Measurements from ENCODE around the gene MESD.
"Not testable (repeated sequence)": the region's sequence is repeated elsewhere in the genome, so short reads cannot be mapped to it uniquely, and the experiment has no call there.

Gene MESD

DNA sequence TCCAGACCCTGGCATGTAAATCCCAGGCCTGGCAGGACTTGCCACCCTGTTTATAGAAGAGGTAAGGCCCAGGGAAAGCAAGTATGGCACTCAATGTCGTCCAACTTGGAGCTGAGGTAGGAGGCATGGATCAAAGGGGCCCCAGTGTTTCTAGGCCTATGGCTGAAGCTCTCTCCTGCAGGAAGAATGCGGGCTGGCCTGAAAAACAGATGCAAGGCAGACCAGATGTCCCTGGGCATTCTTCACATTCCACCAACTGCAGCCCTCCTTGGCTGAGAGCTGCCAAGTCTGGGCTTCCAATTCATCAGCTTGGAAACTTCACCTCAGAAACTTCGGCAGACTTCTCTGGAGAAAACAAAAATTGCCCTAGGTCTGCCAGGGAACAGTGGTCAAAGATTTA is 22.2 kb downstream of the MESD start:
- H3K27ac Mint-ChIP-seq, result no peak overlapping the region
- H3K36me3 Mint-ChIP-seq, result peaks cover 29% of the 10 kb centered on the region
- peaks cover 28% of the 10 kb centered on the region for H3K4me1 Mint-ChIP-seq
- no peaks in the 10 kb centered on the region for H3K9me3 Mint-ChIP-seq
- no peaks in the 10 kb centered on the region for H3K27me3 Mint-ChIP-seq
- H3K4me3 Mint-ChIP-seq, result no peak overlapping the region

DNA sequence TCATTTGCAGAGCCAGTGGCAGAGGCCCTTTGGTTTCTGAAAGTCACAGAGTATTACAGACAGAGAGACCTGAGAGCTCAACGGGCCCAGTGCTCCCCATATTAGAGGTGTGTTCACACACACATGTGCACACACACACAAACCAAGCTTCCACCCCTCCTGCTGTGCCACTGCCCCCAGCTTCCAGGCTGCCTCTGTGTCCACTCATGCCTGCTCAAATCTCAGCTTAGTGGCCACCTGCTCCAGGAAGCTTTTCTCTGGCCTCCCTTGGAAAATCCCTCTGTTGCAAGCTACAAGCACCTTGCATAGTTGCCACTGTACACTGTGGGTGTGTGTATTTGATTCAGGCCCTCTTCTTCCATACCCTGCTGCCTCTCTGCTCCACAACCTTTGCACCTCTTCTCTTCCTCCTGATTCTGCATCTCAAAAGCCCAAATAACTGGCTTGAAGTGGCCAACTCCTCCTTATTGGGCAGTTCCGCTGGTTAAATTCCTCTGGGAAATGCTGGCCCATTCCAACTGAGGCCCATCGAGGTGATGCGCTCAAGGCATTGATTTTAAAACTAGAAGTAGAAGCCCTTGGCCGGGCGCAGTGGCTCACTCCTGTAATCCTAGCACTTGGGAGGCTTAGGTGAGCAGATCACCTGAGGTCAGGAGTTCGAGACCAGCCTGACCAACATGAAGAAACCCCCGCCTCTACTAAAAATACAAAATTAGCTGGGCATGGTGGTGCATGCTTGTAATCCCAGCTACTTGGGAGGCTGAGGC is 23.0 kb downstream of the MESD start:
- H3K4me1 Mint-ChIP-seq, result peaks cover 31% of the 10 kb centered on the region
- H3K36me3 Mint-ChIP-seq, result peaks cover 31% of the 10 kb centered on the region
- H3K27me3 Mint-ChIP-seq, result no peaks in the 10 kb centered on the region
- H3K9me3 Mint-ChIP-seq, result no peaks in the 10 kb centered on the region
- H3K4me3 Mint-ChIP-seq, result no peak overlapping the region
- H3K27ac Mint-ChIP-seq, result no peak overlapping the region

DNA sequence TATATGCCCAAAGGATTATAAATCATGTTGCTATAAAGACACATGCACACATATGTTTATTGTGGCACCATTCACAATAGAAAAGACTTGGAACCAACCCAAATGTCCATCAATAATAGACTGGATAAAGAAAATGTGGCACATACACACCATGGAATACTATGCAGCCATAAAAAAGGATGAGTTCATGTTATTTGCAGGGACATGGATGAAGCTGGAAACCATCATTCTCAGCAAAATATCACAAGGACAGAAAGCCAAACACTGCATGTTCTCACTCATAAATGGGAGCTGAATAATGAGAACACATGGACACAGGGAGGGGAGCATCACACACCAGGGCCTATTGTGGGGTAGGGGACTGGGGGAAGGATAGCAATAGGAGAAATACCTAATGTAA is 24.2 kb downstream of the MESD start:
- not testable (repeated sequence) for H3K27ac Mint-ChIP-seq, H3K27me3 Mint-ChIP-seq, H3K4me3 Mint-ChIP-seq, H3K9me3 Mint-ChIP-seq
- H3K36me3 Mint-ChIP-seq, result peaks cover 34% of the 10 kb centered on the region
- H3K4me1 Mint-ChIP-seq, result peaks cover 29% of the 10 kb centered on the region

DNA sequence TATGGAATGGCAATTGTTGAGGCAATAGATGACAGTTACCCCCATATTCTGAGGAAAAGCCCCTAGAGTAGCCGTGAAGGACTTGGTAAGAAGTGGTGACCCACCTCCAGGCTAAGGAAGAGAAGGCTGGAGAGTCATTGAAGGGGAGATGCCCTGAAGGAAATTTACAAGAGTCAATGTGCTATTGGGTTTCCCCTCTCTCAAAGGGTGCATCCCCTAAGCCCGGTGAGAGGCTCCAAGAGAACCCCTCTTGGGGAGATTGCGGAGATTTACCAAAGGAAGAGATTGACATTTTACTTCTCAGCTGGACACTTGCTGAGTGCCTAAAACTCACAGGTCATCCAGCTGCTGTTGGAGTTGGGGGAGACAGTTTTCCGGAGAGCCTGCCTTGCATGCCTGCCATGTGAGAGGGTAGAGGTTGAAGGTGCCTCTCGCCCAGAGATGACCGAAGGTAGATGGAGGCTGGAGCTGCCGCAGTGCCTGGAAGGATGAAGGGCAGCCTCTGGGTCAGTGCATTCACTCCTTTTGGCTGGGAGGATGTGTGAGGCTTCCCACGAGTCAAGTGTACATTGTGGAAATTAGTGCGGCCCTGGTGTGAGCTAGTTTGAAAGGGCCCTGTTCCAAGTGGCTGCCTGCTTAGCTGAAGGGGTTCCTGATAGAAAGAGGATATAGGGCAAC is 30.7 kb downstream of the MESD start:
- H3K27me3 Mint-ChIP-seq, result no peaks in the 10 kb centered on the region
- peaks cover 26% of the 10 kb centered on the region for H3K36me3 Mint-ChIP-seq
- no peak overlapping the region for H3K27ac Mint-ChIP-seq
- no peaks in the 10 kb centered on the region for H3K9me3 Mint-ChIP-seq
- H3K4me1 Mint-ChIP-seq, result peaks cover 30% of the 10 kb centered on the region
- no peak overlapping the region for H3K4me3 Mint-ChIP-seq

DNA sequence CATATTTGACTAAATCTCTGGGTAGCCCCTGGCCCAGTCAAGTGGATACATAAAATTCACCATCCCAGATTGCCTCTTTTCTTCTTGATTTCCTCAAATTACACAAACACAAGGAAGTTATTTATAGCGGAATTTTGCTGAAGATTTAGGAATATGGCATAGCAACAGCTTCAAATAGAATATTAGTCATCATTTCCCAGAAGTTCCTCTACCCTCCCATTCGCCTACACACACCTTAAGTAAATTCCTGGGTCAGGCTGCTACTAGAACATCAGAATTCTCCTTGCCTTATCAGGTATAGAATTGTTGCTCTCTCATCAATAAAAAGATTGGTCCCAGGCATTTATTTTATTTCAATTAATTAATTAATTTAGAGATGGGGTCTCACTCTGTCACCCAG is 31.6 kb downstream of the MESD start:
- Mint-ChIP-seq H3K36me3 (peaks cover 24% of the 10 kb centered on the region), H3K4me1 (peaks cover 27% of the 10 kb centered on the region), H3K27ac (no peak overlapping the region)

DNA sequence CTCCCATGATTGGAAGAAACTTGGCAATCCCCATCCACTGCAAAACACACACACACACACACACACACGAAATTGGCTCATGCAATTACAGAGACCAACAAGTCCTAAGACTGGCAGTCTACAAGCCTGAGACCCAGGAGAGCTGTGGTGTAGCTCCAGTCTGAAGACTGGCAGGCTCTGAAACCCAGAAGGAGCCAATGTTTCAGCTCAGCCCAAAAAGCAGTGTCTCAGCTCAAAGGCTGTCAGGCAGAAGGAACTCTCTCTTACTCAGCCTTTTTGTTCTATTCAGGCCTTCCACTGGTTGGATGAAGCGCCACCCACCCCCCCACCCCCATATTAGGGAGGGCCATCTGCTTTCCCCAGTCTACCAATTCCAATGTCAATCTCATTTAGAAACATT is 32.1 kb downstream of the MESD start:
- peak overlapping the region; percentile 30 for H3K27ac Mint-ChIP-seq
- no peaks in the 10 kb centered on the region for H3K9me3 Mint-ChIP-seq
- H3K27me3 Mint-ChIP-seq, result no peaks in the 10 kb centered on the region
- no peak overlapping the region for H3K4me3 Mint-ChIP-seq
- H3K4me1 Mint-ChIP-seq, result peaks cover 23% of the 10 kb centered on the region
- peaks cover 24% of the 10 kb centered on the region for H3K36me3 Mint-ChIP-seq

More for the DNA sequence above, 31.6 kb downstream of the MESD start:
- H3K4me3 Mint-ChIP-seq, result no peak overlapping the region
- H3K27me3 Mint-ChIP-seq, result no peaks in the 10 kb centered on the region
- H3K9me3 Mint-ChIP-seq, result no peaks in the 10 kb centered on the region

DNA sequence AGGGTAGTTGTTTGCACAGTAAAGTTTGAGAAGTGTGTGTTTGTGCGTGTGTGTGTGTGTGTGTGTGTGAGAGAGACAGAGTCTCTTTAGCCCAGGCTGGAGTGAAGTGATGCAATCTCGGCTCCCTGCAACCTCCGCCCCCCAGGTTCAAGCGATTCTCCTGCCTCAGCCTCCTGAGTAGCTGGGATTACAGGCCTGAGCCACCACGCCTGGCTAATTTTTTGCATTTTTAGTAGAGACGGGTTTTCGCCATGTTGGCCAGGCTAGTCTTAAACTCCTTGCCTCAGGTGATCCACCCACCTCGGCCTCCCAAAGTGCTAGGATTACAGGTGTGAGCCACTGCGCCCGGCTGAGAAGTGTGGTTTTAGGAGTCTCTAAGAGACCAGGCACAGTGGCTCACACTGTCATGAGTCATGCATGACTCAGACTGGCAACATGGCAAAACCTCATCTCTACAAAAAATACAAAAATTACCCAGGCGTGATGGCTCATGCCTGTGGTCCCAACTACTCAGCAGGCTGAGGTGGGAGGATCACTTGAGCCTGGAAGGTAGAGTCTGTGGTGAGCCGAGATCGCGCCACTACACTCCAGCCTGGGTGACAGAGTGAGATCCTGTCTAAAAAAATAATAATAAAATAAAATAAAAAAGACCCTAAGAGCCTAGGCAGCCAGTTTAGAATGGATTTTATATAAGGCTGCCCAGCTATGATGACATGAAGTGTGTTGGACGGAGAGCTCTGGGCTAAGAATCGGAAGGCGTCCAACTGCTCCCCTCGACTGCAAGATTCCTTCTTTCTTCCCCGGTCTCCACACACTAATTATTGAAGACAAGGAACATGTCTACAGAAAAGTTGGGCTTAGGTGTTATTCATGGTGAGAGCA is 33.8 kb downstream of the MESD start:
- not testable (repeated sequence) for H3K27me3 Mint-ChIP-seq, H3K9me3 Mint-ChIP-seq, H3K4me3 Mint-ChIP-seq
- peak overlapping the region; percentile 24 for H3K27ac Mint-ChIP-seq
- peaks cover 26% of the 10 kb centered on the region for H3K36me3 Mint-ChIP-seq
- peaks cover 19% of the 10 kb centered on the region for H3K4me1 Mint-ChIP-seq

DNA sequence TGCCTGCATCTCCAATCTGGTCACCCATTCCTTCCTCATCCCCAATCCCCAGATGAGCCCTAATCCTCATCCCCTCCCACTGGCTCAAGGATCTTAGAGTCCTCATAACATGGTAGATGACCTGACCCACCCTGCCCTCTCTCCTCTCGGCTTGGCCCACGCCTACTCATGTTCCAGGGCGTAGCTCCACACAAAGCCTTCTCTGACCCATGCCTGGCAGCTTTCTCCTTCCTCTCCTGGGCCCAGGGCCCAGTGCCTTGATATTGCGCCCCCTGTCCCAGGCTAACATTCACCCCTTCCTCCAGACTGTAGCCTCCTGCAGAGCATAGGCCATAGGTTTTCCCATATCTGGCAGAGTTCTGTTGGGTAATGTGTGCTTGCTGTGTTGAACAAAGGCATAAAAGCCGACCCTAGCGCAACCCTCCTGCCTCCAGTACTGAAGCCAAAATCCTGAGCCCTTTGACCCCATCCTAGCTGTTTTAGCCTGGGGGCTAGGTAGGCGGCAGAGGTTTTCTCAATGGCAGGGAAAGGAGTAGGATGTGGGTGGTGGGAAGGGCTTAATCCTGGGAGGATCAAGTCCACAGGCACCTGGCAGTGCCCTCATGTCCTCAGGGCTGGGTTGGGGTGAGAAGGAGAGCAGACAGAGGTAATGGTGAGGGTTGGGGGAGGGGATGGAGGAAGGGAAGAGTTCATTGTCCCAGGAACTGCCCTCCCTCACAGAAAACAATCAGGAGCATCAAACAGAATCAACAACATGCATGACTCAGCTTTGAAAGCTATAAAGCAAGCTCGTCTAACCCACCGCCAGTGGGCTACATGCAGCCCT is 35.5 kb downstream of the MESD start:
- no peaks in the 10 kb centered on the region for H3K9me3 Mint-ChIP-seq
- peaks cover 20% of the 10 kb centered on the region for H3K36me3 Mint-ChIP-seq
- peaks cover 19% of the 10 kb centered on the region for H3K4me1 Mint-ChIP-seq
- no peak overlapping the region for H3K27ac Mint-ChIP-seq
- no peaks in the 10 kb centered on the region for H3K27me3 Mint-ChIP-seq
- H3K4me3 Mint-ChIP-seq, result no peak overlapping the region

DNA sequence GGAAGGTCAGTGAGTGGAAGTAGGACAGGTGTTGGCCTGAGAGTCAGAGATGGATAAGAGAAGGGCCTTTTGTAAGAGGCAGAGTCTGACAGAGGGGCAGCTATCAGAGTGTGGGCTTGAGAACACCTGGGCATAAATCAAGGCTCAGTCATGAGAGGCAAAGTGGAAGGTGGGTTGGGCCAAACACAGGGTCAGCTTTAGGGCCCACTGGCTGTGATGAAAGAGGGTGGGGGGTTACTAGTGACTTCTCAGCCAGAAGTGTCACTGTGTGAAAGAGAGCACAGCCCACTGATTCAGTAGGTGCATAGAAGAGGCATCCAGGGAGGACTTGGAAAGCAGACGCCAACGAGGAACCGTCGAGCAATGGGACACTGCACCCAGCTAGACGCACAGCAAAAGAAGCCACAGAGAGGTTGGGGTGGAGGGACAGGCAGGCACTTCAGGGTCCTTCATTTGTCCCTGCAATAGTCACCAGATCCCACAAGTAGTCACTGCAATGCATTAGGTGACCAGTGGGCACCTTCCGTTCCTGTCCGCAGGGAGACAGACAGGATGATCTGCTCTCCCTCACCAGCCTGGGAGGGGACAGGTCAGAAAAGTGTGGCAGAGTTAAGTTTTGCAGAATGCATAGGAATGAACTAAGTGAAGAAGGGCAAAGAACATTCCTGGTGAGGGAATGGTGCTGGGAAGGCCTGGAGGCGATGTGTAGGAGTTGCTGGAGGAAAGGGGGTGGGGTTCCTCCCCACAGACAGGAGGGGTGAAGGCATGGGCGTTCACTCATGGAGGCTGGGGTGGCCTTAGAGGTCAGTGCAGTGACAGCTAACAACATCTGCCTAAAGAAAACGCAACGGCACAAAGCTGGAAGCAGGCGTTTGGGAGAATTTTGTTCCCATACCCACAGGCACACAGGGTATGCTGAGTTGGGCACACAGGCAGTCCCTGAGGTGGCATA is 36.3 kb downstream of the MESD start:
- H3K27ac Mint-ChIP-seq, result peak overlapping the region; percentile 59
- H3K9me3 Mint-ChIP-seq, result no peaks in the 10 kb centered on the region
- no peaks in the 10 kb centered on the region for H3K27me3 Mint-ChIP-seq
- no peak overlapping the region for H3K4me3 Mint-ChIP-seq
- peaks cover 19% of the 10 kb centered on the region for H3K4me1 Mint-ChIP-seq
- peaks cover 20% of the 10 kb centered on the region for H3K36me3 Mint-ChIP-seq

DNA sequence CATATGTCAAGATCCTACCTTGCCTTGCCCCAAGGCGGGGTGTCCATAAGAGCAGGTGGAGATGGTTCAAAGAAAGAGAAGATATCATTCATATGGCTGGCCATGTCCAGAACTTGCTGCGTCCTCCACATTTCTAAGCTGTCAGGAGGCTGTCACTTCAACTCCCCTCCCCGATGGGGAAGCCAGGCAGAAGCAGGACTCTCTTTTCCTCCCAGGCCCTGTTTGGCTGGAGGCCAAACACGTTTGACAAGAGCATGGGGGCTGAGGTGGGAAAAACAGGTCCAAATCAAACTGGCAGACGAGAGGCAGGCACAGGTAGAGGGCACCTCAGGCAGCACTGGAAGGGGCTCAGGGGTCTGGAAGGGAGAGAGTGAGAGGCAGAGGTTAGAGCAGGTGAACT is 37.7 kb downstream of the MESD start:
- Mint-ChIP-seq H3K4me3 (no peak overlapping the region), H3K9me3 (no peaks in the 10 kb centered on the region), H3K4me1 (peaks cover 19% of the 10 kb centered on the region), H3K27ac (no peak overlapping the region), H3K27me3 (no peaks in the 10 kb centered on the region), H3K36me3 (peaks cover 20% of the 10 kb centered on the region)

DNA sequence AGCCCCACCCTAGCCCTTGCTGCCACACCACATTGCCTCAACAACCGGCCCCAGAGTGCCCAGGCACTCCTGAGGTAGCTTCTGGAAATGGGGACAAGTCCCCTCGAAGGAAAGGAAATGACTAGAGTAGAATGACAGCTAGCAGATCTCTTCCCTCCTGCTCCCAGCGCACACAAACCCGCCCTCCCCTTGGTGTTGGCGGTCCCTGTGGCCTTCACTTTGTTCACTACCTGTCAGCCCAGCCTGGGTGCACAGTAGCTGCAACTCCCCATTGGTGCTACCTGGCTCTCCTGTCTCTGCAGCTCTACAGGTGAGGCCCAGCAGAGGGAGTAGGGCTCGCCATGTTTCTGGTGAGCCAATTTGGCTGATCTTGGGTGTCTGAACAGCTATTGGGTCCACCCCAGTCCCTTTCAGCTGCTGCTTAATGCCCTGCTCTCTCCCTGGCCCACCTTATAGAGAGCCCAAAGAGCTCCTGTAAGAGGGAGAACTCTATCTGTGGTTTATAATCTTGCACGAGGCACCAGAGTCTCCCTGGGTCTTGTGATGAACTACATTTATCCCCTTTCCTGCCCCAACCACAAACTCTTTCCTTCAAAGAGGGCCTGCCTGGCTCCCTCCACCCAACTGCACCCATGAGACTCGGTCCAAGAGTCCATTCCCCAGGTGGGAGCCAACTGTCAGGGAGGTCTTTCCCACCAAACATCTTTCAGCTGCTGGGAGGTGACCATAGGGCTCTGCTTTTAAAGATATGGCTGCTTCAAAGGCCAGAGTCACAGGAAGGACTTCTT is 39.1 kb downstream of the MESD start:
- H3K4me3 Mint-ChIP-seq, result no peak overlapping the region
- H3K27ac Mint-ChIP-seq, result no peak overlapping the region
- peaks cover 20% of the 10 kb centered on the region for H3K36me3 Mint-ChIP-seq

DNA sequence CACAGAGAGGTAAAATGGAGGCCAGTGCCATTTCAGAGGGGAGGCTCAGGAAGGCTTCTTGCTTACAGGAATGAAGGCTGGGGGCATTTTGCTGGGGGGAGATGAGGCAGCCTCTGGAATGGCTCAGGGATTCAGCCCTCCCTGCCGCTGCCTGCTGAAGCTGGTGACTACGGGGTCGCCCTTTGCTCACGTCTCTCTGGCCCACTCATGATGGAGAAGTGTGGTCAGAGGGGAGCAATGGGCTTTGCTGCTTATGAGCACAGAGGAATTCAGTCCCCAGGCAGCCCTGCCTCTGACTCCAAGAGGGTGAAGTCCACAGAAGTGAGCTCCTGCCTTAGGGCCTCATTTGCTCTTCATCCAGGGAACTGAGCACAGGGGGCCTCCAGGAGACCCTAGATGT is 39.9 kb downstream of the MESD start:
- peaks cover 20% of the 10 kb centered on the region for H3K36me3 Mint-ChIP-seq
- no peak overlapping the region for H3K4me3 Mint-ChIP-seq
- peaks cover 6% of the 10 kb centered on the region for H3K4me1 Mint-ChIP-seq
- no peak overlapping the region for H3K27ac Mint-ChIP-seq
- H3K9me3 Mint-ChIP-seq, result no peaks in the 10 kb centered on the region
- H3K27me3 Mint-ChIP-seq, result no peaks in the 10 kb centered on the region

More for the DNA sequence above, 39.1 kb downstream of the MESD start:
- Mint-ChIP-seq H3K27me3 (no peaks in the 10 kb centered on the region), H3K9me3 (no peaks in the 10 kb centered on the region), H3K4me1 (peaks cover 9% of the 10 kb centered on the region)

DNA sequence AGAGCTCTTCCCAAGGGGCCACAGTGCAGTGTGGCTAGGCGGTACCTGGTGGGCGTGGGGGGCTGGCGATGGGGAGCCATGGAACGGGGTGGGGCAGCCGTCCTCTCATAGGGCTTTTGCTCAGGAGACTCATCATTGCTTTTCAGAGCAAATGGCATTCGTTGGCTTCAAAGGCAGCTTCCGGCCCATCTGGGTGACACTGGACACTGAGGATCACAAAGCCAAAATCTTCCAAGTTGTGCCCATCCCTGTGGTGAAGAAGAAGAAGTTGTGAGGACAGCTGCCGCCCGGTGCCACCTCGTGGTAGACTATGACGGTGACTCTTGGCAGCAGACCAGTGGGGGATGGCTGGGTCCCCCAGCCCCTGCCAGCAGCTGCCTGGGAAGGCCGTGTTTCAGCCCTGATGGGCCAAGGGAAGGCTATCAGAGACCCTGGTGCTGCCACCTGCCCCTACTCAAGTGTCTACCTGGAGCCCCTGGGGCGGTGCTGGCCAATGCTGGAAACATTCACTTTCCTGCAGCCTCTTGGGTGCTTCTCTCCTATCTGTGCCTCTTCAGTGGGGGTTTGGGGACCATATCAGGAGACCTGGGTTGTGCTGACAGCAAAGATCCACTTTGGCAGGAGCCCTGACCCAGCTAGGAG is 40.8 kb downstream of the MESD start:
- no peak overlapping the region for H3K27ac Mint-ChIP-seq
- H3K36me3 Mint-ChIP-seq, result peaks cover 23% of the 10 kb centered on the region
- no peaks in the 10 kb centered on the region for H3K27me3 Mint-ChIP-seq
- no peak overlapping the region for H3K4me3 Mint-ChIP-seq
- peaks cover 6% of the 10 kb centered on the region for H3K4me1 Mint-ChIP-seq
- no peaks in the 10 kb centered on the region for H3K9me3 Mint-ChIP-seq
